MM.1S (cell line): ENCODE data around the gene PLCXD1.

ENCODE experiments used
- DNase-seq: peaks from one replicate; pipeline ENCODE4 v3.0.0-alpha.2; 2015
- H2AFZ ChIP-seq: fragments of 300-600 bp; sonication (generic); 2 replicates; pipeline ENCODE4 v1.6.0; 2016; ENCODE audit warnings: antibody characterized with exemption, low read length
- H3F3A ChIP-seq: fragments of 300-600 bp; sonication (generic); 2 replicates; pipeline ENCODE4 v1.6.1; 2016; ENCODE audit warnings: mild to moderate bottlenecking, antibody characterized with exemption, low read length, moderate library complexity, mixed read lengths; ENCODE audit not compliant: insufficient read depth
- H3K27ac ChIP-seq: fragments of 300-600 bp; sonication (generic); 2 replicates; pipeline ENCODE4 v1.5.1; 2016; ENCODE audit warnings: mild to moderate bottlenecking, low read length
- H3K27me3 ChIP-seq: fragments of 300-600 bp; sonication (generic); replicated peaks from 2 replicates; pipeline ENCODE4 v1.6.0; 2016; ENCODE audit warnings: low read length; ENCODE audit not compliant: insufficient read depth
- H3K36me3 ChIP-seq: fragments of 300-600 bp; sonication (generic); replicated peaks from 2 replicates; pipeline ENCODE4 v1.6.1; 2016; ENCODE audit warnings: mild to moderate bottlenecking, low read length, mixed read lengths; ENCODE audit not compliant: insufficient read depth
- H3K4me1 ChIP-seq: fragments of 300-600 bp; sonication (generic); 2 replicates; pipeline ENCODE4 v1.6.1; 2016; ENCODE audit warnings: low read length, mixed read lengths
- H3K4me2 ChIP-seq: fragments of 300-600 bp; sonication (generic); 2 replicates; pipeline ENCODE4 v1.6.0; 2016; ENCODE audit warnings: low read depth, low read length
- H3K4me3 ChIP-seq: fragments of 300-600 bp; sonication (generic); 2 replicates; pipeline ENCODE4 v1.5.1; 2016; ENCODE audit warnings: low read length, mixed read lengths
- H3K79me2 ChIP-seq: fragments of 300-600 bp; sonication (generic); 2 replicates; pipeline ENCODE4 v1.6.1; 2016; ENCODE audit warnings: mixed run types, low read length, mixed read lengths
- H3K9ac ChIP-seq: fragments of 300-600 bp; sonication (generic); 2 replicates; pipeline ENCODE4 v1.6.1; 2016; ENCODE audit warnings: low read length, mixed read lengths
- H3K9me2 ChIP-seq: fragments of 300-600 bp; sonication (generic); replicated peaks from 2 replicates; pipeline ENCODE4 v1.6.1; 2016; ENCODE audit warnings: mild to moderate bottlenecking, low read length, mixed read lengths; ENCODE audit not compliant: insufficient read depth
- H3K9me3 ChIP-seq: fragments of 300-600 bp; sonication (generic); replicated peaks from 2 replicates; pipeline ENCODE4 v1.6.1; 2016; ENCODE audit warnings: mild to moderate bottlenecking, low read length, mixed read lengths; ENCODE audit not compliant: insufficient read depth
- H4K20me1 ChIP-seq: fragments of 300-600 bp; sonication (generic); 2 replicates; pipeline ENCODE4 v1.6.1; 2016; ENCODE audit warnings: mild to moderate bottlenecking, low read length, moderate library complexity, mixed read lengths; ENCODE audit not compliant: insufficient read depth
- EZH2 ChIP-seq: fragments of 300-600 bp; sonication (generic); optimal IDR thresholded peaks from 2 replicates; pipeline ENCODE3; 2017; ENCODE audit warnings: low read depth, mild to moderate bottlenecking, antibody characterized with exemption, low read length, mixed read lengths
- EZH2phosphoT487 ChIP-seq: fragments of 300-600 bp; sonication (generic); IDR thresholded peaks from 2 replicates; pipeline ENCODE4 v1.6.1; 2018; ENCODE audit warnings: antibody characterized with exemption, low read length
- TF ChIP-seq, protein P1 (sequence below): fragments of 300-600 bp; sonication (generic); IDR thresholded peaks from 2 replicates; pipeline ENCODE4 v1.5.1; 2016; ENCODE audit warnings: antibody characterized with exemption, low read length, mixed read lengths

The PLCXD1 gene

DNA sequence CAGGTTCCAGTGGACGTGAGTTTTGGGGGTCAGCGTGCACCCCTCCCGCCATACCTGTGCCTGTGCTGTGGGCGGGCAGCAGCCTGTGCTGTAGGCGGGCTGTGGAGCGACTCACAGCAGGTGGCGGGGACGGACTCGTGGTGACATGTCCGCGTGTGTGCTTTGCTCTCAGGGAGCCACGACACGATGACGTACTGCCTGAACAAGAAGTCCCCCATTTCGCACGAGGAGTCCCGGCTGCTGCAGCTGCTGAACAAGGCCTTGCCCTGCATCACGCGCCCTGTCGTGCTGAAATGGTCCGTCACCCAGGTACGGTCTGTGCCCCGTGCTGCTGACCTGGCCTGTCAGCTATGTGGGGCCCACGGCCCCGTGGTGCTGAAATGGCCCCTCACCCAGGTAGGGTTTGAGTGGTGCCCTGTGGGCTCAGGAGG is 7.4 kb downstream of the PLCXD1 start:
- peaks cover 5% of the 10 kb centered on the region; the same call in 1 of the 2 replicates for H3K79me2 ChIP-seq
- no peaks in the 10 kb centered on the region for H4K20me1 ChIP-seq
- H3K36me3 ChIP-seq = no peaks in the 10 kb centered on the region; the same call in 1 of the 2 replicates
- H3K27ac ChIP-seq = no peak overlapping the region
- no peaks in the 10 kb centered on the region for H3K9me2 ChIP-seq
- no peak overlapping the region for H3K9ac ChIP-seq
- H3K27me3 ChIP-seq = no peaks in the 10 kb centered on the region
- no peaks in the 10 kb centered on the region for H3K9me3 ChIP-seq
- H3K4me2 ChIP-seq = no peak overlapping the region
- TF ChIP-seq EZH2 (no peak), EZH2phosphoT487 (no peak)
- TF ChIP-seq, protein P1, sequence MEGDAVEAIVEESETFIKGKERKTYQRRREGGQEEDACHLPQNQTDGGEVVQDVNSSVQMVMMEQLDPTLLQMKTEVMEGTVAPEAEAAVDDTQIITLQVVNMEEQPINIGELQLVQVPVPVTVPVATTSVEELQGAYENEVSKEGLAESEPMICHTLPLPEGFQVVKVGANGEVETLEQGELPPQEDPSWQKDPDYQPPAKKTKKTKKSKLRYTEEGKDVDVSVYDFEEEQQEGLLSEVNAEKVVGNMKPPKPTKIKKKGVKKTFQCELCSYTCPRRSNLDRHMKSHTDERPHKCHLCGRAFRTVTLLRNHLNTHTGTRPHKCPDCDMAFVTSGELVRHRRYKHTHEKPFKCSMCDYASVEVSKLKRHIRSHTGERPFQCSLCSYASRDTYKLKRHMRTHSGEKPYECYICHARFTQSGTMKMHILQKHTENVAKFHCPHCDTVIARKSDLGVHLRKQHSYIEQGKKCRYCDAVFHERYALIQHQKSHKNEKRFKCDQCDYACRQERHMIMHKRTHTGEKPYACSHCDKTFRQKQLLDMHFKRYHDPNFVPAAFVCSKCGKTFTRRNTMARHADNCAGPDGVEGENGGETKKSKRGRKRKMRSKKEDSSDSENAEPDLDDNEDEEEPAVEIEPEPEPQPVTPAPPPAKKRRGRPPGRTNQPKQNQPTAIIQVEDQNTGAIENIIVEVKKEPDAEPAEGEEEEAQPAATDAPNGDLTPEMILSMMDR = no peak
- no peak overlapping the region for H3K4me3 ChIP-seq
- H2AFZ ChIP-seq = no peak overlapping the region
- H3F3A ChIP-seq = no peaks in the 10 kb centered on the region
- DNase-seq = no peak
- H3K4me1 ChIP-seq = no peaks in the 10 kb centered on the region

DNA sequence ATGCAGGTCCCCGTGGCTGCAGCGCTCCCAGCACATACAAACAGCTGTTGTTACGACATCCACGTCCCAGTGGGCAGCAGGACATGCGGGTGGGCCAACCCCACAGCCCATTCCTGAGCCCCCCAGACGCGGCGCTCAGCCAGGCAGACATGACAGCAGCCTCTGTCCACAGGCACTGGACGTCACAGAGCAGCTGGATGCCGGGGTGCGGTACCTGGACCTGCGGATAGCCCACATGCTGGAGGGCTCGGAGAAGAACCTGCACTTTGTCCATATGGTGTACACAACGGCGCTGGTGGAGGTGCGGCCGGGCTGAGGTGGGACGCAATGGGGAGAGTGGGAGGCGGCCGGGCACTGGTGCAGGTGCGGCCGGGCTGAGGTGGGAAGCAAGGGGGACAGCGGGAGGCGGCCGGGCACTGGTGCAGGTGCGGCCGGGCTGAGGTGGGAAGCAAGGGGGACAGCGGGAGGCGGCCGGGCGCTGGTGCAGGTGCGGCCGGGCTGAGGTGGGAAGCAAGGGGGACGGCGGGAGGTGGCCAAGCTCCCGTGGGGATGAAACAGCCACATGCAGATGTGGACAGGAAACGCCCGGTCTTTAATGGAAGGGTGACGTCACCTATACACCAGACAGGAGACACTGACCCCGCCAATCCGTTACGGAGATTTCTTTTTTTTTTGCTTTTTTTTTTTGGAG is 9.4 kb downstream of the PLCXD1 start:
- Histone ChIP-seq H3K36me3 (no peaks in the 10 kb centered on the region; the same call in 1 of the 2 replicates), H3K9me2 (no peaks in the 10 kb centered on the region), H4K20me1 (no peaks in the 10 kb centered on the region), H3K4me1 (no peaks in the 10 kb centered on the region), H3K9me3 (no peaks in the 10 kb centered on the region), H3K9ac (no peak overlapping the region), H3K27ac (no peak overlapping the region), H3K27me3 (no peaks in the 10 kb centered on the region), H3K4me3 (no peak overlapping the region), H3K79me2 (0 out of 2 replicates have a peak, but pooled peaks cover 3% of the 10 kb centered on the region), H2AFZ (no peak overlapping the region), H3F3A (no peaks in the 10 kb centered on the region), H3K4me2 (no peak overlapping the region)
- no peak for DNase-seq
- TF ChIP-seq EZH2phosphoT487 (no peak), EZH2 (no peak)
- TF ChIP-seq, protein P1 = no peak

DNA sequence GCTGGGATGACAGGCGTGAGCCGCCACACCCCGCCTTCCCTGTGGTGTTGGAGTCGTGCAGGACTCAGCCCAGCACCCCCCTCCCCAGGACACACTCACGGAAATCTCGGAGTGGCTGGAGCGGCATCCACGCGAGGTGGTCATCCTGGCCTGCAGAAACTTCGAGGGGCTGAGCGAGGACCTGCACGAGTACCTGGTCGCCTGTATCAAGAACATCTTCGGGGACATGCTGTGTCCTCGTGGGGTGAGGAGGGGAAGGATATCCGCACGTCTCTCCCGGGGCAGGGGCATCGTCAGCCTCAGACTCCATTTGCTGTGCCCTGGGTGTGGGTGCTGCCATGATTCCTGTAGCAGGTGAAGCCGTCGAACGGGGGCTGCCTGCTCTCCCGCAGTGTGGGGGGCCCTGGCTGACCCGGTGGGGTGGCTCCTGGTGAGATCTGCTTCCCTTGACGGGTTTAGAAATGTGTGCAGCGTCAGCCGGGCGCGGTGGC is 10.3 kb downstream of the PLCXD1 start:
- no peak overlapping the region for H3K9ac ChIP-seq
- no peaks in the 10 kb centered on the region for H3K9me2 ChIP-seq
- H3K36me3 ChIP-seq = no peaks in the 10 kb centered on the region; the same call in 1 of the 2 replicates
- no peak overlapping the region for H3K27ac ChIP-seq
- H3K4me3 ChIP-seq = no peak overlapping the region
- H3K9me3 ChIP-seq = no peaks in the 10 kb centered on the region
- no peak overlapping the region for H2AFZ ChIP-seq
- H3K79me2 ChIP-seq = 0 out of 2 replicates have a peak, but pooled peaks cover 3% of the 10 kb centered on the region
- TF ChIP-seq EZH2 (no peak), EZH2phosphoT487 (no peak)
- TF ChIP-seq, protein P1 = no peak
- H3K4me1 ChIP-seq = no peaks in the 10 kb centered on the region
- H4K20me1 ChIP-seq = no peaks in the 10 kb centered on the region
- DNase-seq = no peak
- H3K4me2 ChIP-seq = no peak overlapping the region
- H3K27me3 ChIP-seq = no peaks in the 10 kb centered on the region
- no peaks in the 10 kb centered on the region for H3F3A ChIP-seq
